Measurements from ENCODE around the gene LCN6.

Gene LCN6

DNA sequence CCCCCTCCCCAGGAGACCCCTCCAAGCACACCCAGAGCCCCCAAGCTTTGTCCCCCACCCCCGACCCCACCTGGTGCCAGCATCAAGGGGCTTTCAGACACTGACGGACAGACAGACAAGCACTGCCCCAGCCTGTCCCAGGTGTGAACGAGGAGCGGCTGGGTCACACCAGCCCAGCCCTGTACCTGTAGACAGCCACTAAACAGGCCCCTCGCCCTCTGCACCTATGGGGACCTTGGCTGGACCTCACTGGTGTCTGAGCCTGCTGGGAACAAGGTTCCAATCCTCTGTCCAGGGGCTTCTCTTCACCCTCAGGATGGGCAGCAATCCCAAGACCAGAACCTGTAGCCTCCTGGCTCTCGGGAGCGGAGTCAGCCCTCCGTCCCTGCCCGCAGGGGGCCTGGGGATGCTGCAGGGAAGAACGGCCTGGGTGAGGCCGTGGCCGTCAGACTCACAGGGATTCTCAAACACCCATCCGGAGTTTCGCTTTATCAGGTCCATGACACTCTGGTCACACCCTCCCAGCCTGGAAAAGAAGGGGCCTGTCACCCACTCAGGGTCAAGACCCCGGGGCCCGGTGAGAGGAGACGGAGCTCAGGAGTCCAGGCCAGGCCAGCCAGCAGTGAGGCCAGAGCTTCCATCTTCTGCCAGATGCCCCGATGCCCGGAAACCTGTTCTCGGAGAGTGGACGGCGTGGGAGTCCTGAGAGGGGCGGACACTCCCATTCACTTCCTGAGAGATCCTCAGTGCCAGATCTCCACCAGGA, 2.8 kb downstream of the LCN6 start:
- ChIA-PET POLR2A (interaction anchor here (1.9 kb wide), 1 partner anchor 17 kb away, joined by 12 read pairs; no protein-coding TSS in a partner anchor), CTCF (interaction anchor here (0.9 to 1.6 kb wide), 2 partner anchors 13 to 16 kb away, joined by 4 to 5 read pairs; partner anchors contain the start of gene LCN8)
- no peak for DNase-seq (ENCODE audit: extremely low spot score)
- TF ChIP-seq LEF1 (IDR thresholded peaks at IDR 0.05; ENCODE audit: borderline replicate concordance) (no peak), TARDBP (IDR thresholded peaks at IDR 0.05) (no peak), BHLHE40 (IDR thresholded peaks at IDR 0.05; ENCODE audit: borderline replicate concordance) (no peak), FOXM1 (IDR thresholded peaks at IDR 0.05; ENCODE audit: borderline replicate concordance) (no peak), NFRKB (IDR thresholded peaks at IDR 0.05) (no peak), FOXK2 (IDR thresholded peaks at IDR 0.05) (no peak), ARNT (IDR thresholded peaks at IDR 0.05) (no peak), L3MBTL2 (conservative IDR thresholded peaks at IDR 0.05) (no peak), SUZ12 (IDR thresholded peaks at IDR 0.05) (no peak), HDGF (IDR thresholded peaks at IDR 0.05; ENCODE audit: borderline replicate concordance) (no peak), ELF4 (IDR thresholded peaks at IDR 0.05) (no peak), SP1 (IDR thresholded peaks at IDR 0.05) (no peak), ZNF384 (IDR thresholded peaks at IDR 0.05) (no peak)
- TF ChIP-seq, protein P1, sequence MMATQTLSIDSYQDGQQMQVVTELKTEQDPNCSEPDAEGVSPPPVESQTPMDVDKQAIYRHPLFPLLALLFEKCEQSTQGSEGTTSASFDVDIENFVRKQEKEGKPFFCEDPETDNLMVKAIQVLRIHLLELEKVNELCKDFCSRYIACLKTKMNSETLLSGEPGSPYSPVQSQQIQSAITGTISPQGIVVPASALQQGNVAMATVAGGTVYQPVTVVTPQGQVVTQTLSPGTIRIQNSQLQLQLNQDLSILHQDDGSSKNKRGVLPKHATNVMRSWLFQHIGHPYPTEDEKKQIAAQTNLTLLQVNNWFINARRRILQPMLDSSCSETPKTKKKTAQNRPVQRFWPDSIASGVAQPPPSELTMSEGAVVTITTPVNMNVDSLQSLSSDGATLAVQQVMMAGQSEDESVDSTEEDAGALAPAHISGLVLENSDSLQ (IDR thresholded peaks at IDR 0.05), result no peak

DNA sequence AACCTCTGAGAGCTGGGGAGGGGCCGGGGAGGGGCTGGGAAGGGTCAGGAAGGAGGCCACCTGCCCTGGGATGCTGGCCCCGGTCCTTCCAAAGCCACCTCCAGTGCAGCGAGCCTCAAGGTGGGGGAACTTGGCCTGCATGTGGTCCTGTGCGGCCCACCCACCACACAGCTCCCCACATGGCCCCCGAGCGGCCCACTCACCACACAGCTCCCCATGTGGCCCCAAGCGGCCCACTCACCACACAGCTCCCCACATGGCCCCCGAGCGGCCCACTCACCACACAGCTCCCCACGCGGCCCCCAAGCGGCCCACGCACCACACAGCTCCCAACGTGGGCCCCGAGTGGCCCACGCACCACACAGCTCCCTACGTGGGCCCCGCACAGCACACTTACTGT, 3.6 kb downstream of the LCN6 start:
- POLR2A ChIA-PET, result interaction anchor here (1.9 kb wide), 1 partner anchor 16 kb away, joined by 12 read pairs; no protein-coding TSS in a partner anchor
- TF ChIP-seq LEF1 (IDR thresholded peaks at IDR 0.05; ENCODE audit: borderline replicate concordance) (no peak), FOXK2 (IDR thresholded peaks at IDR 0.05) (no peak), HDGF (IDR thresholded peaks at IDR 0.05; ENCODE audit: borderline replicate concordance) (no peak), TARDBP (IDR thresholded peaks at IDR 0.05) (no peak)
- TF ChIP-seq, protein P1 (IDR thresholded peaks at IDR 0.05), result no peak
- DNase-seq (ENCODE audit: extremely low spot score), result no peak
- CTCF ChIA-PET, result interaction anchor here (0.6 to 1.6 kb wide), 3 partner anchors 13 to 17 kb away, joined by 4 to 5 read pairs (median 5); partner anchors contain the start of gene LCN8

DNA sequence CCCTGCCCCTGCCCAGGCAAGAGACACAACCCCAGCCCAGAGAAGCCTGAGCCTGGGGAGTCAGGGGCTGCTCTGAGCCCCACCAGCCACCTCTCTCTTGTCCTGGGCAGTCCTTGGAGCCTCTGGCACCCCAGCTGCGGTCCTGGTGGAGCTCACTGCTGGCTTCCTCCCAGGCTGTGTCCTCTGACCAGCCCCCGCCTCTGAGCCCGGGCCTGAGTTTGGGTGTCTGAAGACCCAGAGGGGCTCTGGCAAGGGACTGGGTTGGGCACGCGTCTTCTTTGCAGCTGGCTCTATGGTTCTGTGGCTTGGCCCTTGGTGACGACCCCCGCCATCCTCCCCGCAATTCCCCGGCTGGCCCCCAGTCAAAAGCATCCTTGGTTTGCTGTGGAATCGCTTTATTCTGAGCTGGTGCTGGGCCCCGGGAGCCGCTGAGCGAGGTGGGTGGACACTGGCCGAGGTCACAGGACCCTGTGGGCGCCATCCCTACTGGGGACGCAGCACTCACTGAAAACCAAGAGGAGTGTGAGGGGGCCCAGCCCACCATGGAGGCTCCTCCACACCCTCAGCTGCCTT, 4.6 kb downstream of the LCN6 start:
- CTCF ChIA-PET, result interaction anchor here (1.6 kb wide), 1 partner anchor 14 kb away, joined by 5 read pairs; the partner anchor contains the start of gene LCN8
- POLR2A ChIA-PET, result no interaction called here
- TF ChIP-seq CTBP1 (IDR thresholded peaks at IDR 0.05; ENCODE audit: borderline replicate concordance) (no peak), HDGF (IDR thresholded peaks at IDR 0.05; ENCODE audit: borderline replicate concordance) (no peak), FOXM1 (IDR thresholded peaks at IDR 0.05; ENCODE audit: borderline replicate concordance) (no peak), LEF1 (IDR thresholded peaks at IDR 0.05; ENCODE audit: borderline replicate concordance) (no peak), L3MBTL2 (conservative IDR thresholded peaks at IDR 0.05) (no peak), TARDBP (IDR thresholded peaks at IDR 0.05) (no peak)
- DNase-seq (ENCODE audit: extremely low spot score), result no peak

DNA sequence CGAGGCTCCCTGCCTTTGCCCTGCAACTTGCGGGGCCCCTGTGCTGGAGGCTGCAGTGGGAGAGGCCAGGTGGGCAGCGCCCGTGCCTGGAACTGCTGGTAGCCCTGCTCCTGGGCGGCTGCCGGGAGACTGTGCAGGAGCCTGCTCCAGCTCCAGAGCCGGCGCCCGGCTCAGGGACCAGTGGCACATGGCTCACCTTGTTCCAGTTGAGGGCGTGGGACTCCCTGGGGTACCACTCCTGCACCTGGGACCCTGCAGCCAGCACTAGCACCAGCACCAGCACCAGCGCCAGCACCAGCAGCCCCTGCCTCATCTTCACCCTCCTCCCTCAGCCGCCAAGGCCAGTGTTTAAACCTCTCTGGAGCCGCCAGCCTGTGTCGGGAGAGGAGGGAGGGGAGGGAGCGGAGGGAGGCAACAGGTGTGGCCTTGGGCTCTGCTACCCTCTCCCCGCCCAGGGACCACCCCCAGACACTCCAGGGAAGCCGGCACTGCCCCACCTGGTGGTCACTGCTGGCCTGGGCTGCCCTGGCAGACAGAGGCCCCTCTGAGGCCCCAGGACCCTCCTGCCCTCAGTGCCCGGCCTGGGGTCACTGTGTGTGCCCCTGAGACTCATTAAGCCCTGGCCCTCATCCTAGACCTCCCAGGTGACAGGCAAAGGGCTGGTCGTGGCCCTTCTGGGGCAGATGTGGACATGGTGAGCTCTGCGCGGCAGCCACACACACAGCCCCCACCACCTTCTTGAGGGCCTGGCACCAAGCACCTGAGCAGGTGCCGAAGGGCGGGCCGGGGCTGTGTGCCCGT, 5.5 kb downstream of the LCN6 start, which contains the start of gene LCN10:
Gene LCN10 (minus strand): TSS at position 350 of the 801 bp plus-strand sequence. CDS start 37 bp downstream, at position 313.
- POLR2A ChIA-PET, result interaction anchor here (0.8 kb wide), 1 partner anchor 15 kb away, joined by 3 read pairs; no protein-coding TSS in a partner anchor
- no peak for DNase-seq (ENCODE audit: extremely low spot score)
- TF ChIP-seq HDGF (IDR thresholded peaks at IDR 0.05; ENCODE audit: borderline replicate concordance) (no peak), FOXA1 (IDR thresholded peaks at IDR 0.05) (no peak), TARDBP (IDR thresholded peaks at IDR 0.05) (no peak), BHLHE40 (IDR thresholded peaks at IDR 0.05; ENCODE audit: borderline replicate concordance) (no peak)
- CTCF ChIA-PET, result no interaction called here

DNA sequence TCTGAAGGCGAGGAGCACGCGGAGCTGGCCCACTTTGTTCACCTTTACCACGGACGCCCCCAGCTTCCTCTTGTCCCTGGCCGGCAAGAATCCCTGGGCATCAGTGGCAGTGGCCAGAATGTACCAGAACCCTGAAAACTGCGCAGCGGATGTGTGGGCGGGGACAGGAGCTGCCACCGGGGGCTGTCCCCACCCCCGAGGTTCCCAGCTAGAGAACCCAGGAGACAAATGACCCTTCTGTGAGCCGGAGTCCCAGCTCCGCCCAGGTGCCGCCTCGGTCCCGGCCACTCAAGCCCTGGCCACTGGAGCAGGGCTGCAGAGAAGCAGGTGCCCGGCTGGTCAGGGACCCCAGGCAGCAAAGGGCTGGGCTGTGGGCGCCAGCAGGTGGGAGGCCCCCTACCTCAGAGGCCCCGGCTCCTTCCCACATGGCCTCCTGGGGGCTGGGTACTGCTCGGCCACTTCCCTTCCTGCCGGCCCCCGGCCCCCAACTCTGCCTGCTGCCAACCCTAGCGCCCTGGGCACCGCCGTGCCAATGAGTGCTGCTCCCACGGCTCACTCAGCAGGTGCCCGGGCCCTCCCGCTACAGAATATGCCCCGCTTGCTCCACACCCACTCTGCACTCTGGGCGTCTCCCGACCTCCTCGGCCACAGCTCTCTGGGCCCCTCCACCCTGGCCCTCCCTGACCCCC, 6.3 kb downstream of the LCN6 start:
- POLR2A ChIA-PET, result interaction anchor here (0.8 to 1.4 kb wide), 3 partner anchors 12 to 14 kb away, joined by 3 to 6 read pairs (median 3); no protein-coding TSS in a partner anchor
- CTCF ChIA-PET, result no interaction called here
- no peak for TF ChIP-seq FOXA1 (IDR thresholded peaks at IDR 0.05)
- TF ChIP-seq HDGF (IDR thresholded peaks at IDR 0.05; ENCODE audit: borderline replicate concordance), result no peak
- TF ChIP-seq FOXK2 (IDR thresholded peaks at IDR 0.05), result no peak
- no peak for DNase-seq (ENCODE audit: extremely low spot score)
